ENCODE data around the gene SH3RF3.

The SH3RF3 gene

DNA sequence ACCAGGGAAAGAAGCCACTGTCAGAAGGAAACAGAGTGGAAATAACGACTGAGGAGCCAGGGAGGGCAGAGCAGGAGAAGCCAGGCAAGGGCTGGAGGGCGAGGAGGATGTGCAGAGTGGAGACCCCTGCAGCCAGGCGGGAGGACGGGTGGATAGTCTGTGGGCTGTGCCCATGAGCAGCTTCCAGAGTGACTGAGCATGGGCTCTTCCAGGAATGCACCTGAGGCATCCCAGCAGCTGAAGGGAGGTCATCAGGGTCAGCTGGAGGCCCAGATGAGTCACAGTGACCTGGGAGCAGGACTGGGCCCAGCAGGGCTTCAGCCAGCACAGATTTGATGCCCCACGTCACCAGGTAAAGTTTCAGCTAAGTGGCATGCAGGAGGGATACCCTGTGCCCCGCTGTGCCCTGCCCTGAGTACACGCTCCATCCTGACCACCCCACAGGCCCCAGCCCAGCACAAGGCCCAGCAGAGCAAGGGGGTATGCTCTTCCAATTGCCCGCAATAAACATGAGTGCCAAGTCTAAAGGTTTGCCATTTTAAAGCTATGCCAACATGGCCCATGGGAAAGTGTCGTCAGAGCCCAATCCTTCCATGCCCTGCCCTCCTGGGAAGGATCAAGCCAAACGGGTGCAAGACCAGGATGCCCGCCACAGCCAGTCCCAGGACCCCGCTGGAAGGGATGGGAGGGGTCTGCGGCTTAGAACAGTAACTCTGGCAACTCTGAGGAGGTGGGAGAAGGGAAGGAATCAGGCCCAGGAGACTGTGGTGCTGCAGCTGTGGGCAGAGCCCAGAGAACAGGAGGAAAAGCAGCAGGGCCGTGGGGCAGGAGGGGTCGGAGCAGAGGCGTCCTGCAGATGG lies 399.1 kb downstream of the SH3RF3 start:
- DNase-seq (ENCODE audit: low read depth), result no peak
- H3K4me3 ChIP-seq (ENCODE audit: low read length), result no peak overlapping the region
- no peak for TF ChIP-seq CTCF (IDR thresholded peaks at IDR 0.05; ENCODE audit: insufficient read depth, low read depth, low read length, missing control alignments)

DNA sequence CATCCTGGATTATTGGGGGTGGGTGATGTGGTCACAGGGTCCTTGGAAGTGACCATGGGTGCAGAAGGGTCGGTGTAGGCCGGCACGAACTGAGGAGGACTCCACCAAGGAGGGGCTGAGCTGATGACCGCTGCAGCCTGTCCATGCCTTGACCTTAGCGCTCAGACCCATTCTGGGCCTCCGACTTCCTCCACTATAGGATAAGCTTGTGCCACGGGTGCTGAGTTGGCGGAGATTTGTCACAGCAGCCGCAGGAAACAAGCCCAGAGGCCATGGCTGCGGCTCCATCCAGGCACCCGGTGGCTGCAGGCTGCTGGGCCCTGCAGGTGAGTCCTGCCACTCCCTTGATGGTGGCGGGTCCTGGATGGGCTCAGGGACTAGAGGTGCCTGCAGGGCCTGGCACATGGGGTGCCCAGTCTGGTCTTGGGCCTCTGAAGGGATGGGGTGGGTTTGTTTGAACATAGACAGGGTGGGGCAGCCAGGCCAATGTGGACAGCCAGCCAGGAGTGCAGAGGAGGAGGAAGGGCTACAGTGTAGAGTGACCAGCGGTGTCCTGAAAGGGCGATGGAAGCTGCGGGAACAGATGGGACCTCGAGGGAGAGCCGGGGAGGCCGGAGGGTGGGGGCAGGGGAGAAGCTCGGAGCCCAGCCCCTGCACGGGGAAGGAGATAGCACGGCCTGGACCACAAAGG lies 400.0 kb downstream of the SH3RF3 start:
- no peak overlapping the region for H3K4me3 ChIP-seq (ENCODE audit: low read length)
- no peak for DNase-seq (ENCODE audit: low read depth)
- TF ChIP-seq CTCF (IDR thresholded peaks at IDR 0.05; ENCODE audit: insufficient read depth, low read depth, low read length, missing control alignments), result no peak

- no peak overlapping the region for H3K4me3 ChIP-seq (ENCODE audit: low read length)
- DNase-seq (ENCODE audit: low read depth), result no peak
- TF ChIP-seq CTCF (IDR thresholded peaks at IDR 0.05; ENCODE audit: insufficient read depth, low read depth, low read length, missing control alignments), result no peak
These were observed 400.8 kb downstream of the SH3RF3 start for GRCh38 chr2:109529532-109530449.

DNA sequence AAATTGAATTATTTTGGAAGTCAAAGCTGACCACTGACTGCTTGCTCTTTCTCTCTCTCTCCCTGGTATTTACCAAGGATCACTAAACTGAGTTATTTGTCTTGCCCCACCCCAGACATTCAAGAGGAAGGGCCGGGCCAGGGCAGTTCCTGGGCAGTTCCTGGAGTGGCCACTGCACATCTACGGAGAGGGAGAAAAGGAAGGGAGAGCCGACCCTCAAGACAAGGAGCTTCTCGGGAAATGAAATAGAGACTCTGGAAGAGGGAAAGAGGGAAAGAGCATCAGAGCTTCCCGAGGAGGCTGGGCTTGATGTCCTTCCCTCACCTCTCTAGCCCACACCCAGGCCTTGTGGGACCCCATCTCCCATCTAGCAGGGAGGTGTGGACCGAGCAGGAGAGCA lies 401.7 kb downstream of the SH3RF3 start:
- no peak overlapping the region for H3K4me3 ChIP-seq (ENCODE audit: low read length)
- DNase-seq (ENCODE audit: low read depth), result no peak
- no peak for TF ChIP-seq CTCF (IDR thresholded peaks at IDR 0.05; ENCODE audit: insufficient read depth, low read depth, low read length, missing control alignments)

DNA sequence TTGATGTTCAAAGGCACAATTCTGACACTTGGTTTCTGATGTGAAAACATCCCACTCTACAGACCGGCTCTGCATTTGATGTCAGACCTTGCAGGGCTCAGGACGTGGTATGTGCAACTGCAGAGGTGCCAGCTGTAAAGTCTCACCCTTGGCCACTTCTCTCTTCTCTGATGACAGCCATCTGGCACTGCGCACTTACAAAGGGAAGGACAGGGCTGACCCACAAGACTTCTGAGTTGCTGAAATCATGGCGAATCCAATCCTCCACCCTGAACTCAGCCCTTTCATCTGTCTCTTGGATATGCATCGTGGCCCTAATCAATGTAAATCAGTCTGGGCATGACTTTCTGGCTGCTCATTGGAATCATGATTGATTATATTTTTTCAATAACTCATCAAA lies 402.2 kb downstream of the SH3RF3 start:
- no peak for TF ChIP-seq CTCF (IDR thresholded peaks at IDR 0.05; ENCODE audit: insufficient read depth, low read depth, low read length, missing control alignments)
- no peak for DNase-seq (ENCODE audit: low read depth)
- no peak overlapping the region for H3K4me3 ChIP-seq (ENCODE audit: low read length)

DNA sequence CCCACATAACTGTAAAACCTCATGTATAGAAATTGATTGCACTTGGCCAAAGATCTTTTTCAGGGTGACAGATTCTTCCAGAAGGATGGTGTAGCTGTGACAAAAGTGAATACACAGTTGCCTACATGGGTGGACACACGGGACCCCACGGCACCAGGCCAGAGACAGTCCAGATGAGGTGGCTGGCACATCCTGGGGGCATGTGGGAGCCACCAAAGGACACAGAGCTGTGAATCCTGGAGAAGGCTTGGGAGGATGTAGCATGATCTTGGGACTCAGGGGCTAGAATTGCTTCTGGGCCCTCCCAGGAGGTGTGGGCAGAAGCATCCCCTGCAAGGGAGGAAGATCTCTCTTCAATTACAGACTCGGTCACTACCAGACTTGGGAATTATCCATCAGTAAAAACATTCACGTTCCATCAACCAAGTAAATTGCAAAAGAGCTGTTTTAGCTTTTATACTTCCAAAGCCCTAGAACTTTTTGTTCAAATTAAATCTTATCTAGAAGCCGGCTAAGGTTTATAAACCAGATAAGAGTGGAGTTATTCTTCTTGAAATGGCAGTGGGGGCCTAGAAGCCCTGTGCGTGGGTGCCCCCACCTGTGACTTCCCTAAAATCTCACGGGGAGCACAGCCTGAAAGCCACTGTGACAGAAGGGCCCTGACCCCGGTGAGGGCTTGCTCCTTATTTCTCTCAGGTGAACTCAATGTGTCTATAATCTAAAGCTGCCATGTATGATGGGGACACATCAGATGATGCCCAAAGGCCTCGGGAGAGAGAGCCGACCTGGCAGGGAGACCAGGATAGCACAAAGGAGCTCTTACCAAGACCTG lies 403.1 kb downstream of the SH3RF3 start:
- no peak for DNase-seq (ENCODE audit: low read depth)
- no peak for TF ChIP-seq CTCF (IDR thresholded peaks at IDR 0.05; ENCODE audit: insufficient read depth, low read depth, low read length, missing control alignments)
- H3K4me3 ChIP-seq (ENCODE audit: low read length), result no peak overlapping the region
